CD4-positive, alpha-beta T cell treated with Interleukin-4 for 1 hour (primary cell): ENCODE measurements around the gene RSRC1.
"Not testable (repeated sequence)": the region's sequence is repeated elsewhere in the genome, so short reads cannot be mapped to it uniquely, and the experiment has no call there.

Experiments used
- DNase-seq, 2 donors: peaks; one replicate each; pipeline ENCODE4 v3.0.0-alpha.2; 2020 to 2022

The RSRC1 gene

DNA sequence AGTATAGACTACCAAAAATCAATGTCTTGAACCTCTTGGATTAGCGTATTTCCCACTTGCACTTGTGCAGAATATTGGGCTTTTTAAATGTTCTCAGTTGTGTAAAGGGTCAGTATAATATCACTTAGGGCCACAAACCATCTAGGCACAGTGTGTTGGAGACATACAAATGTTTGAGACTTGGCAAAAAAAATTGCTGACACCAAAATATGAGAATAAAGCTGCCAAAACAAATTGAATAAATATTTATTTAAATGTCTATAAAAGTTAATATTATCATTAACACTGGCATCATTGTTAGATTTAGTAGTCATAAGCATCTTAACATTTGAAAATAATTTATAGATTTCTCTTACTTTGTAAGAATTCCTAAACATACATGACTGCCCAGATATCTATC, 430.2 kb downstream of the RSRC1 start:
- no peak for DNase-seq

DNA sequence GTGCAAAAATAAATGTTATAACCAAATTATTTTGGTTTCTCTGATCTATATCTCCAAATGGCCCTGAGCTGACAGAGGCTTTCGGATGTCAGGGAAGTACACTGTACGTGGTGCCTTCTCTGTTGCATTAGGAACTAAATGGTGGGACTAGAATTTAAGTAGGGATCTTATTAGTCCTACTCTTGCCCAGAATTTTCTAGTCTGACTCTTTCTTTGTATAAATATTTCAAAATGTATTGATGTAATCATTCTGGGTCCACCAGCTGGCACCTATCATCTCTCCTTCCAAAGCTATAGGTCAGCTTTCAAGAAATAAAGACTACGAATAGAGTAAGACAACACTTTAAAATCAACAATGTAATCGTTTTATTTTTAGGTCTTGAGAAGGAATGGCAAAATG, 438.8 kb downstream of the RSRC1 start:
- no peak for DNase-seq

DNA sequence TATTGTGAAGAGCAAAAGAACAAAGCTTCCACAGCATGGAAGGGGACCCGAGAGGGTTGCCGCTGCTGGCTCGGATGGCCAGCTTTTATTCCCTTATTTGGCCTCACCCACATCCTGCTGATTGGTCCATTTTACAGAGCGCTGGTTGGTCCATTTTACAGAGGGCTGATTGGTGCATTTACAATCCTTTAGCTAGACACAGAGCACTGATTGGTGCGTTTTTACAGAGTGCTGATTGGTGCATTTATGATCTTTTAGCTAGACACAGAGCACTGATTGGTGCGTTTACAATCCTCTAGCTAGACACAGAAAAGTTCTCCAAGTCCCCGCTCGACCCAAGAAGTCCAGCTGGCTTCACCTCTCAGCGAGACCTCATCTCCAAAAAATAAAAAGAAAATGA, 440.0 kb downstream of the RSRC1 start:
- not testable (repeated sequence) for DNase-seq

DNA sequence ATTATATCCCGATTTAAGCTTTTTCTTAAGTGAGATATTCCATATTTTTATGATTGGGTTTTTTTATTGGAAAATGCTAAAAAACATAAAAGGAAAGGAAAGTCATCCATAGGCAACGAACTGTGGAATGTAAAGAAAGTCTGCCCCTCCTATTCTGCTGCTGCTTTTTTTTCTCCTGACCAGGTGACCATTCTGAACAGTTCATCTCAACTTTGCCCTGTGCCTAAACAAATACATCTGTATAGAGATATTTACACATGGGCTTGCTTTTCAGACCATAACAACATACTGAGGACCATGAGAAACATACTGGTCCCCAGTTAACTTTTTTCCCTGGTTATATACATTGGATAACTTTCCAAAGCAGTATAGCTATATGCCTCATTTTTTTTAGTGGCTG, 442.2 kb downstream of the RSRC1 start:
- DNase-seq = no peak

DNA sequence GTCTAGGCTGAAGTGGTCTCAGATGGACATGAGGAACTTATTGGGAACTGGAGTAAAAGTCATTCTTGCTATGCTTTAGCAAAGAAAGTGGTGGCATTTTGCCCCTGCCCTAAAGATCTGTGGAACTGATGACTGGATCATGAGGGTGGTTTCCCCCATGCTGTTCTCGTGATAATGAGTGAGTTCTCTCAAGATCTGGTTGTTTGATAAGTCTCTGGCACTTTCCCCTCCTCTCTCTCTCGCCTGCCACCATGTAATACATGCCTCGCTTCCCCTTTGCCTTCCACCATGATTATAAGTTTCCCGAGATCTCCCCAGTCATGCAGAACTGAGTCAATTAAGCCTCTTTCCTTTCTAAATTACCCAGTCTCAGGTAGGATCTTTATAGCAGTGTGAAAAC, 449.6 kb downstream of the RSRC1 start:
- DNase-seq = no peak

DNA sequence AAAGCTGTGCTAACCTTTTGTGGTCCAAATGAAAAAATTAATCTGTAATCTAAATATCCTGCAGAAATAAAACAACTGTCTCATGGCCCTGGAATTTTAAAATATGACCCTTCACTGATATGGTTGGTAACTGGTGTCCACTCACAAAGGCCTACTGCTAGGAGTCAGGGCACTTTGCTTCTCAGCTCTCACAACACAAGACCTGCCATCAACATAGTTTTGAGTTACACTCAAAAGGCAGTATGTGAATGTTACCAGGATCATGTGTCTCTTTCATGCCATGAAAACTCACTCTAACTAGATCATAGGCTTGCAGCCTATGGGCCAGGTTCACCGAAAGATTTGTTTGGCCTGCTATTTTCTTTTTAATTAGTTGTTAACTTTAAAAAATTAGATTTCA, 451.1 kb downstream of the RSRC1 start:
- DNase-seq = no peak

DNA sequence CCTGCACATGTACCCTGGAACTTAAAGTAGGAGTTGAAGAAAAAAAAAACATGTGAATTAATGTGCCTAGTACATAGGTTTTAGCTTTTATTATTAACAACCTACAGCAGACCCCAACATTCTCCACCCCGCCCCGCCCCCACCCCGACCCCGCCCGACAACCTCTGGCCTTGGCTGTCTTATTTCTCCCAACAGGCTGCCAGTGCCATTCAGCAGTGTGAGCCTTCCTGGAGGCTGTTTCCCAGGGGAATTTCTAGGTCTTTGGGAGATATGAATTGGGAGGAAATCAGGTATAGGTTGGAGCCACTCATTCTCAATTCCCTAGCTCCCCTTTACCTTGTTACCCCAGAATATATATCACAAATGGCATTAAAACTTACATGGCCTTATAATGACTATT, 452.8 kb downstream of the RSRC1 start:
- no peak for DNase-seq

DNA sequence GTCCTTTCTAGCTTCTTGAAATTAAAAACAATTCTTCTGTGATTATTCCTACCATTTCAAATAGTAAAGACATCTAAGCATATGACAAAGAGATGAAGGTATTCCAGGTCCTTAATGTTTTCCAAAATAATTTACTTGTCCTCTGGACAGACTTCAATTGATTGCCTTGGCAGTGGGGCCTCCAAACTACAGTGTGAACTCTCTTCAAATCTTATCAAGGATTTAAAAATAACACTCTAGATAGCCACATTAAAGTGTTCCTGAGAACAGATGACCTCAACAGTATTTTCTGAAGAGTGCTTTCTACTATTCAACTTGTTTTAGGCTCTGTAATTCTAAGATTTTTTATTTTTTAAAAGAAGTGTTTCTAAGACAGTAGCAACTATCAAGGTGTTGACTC, 453.2 kb downstream of the RSRC1 start:
- DNase-seq = no peak

DNA sequence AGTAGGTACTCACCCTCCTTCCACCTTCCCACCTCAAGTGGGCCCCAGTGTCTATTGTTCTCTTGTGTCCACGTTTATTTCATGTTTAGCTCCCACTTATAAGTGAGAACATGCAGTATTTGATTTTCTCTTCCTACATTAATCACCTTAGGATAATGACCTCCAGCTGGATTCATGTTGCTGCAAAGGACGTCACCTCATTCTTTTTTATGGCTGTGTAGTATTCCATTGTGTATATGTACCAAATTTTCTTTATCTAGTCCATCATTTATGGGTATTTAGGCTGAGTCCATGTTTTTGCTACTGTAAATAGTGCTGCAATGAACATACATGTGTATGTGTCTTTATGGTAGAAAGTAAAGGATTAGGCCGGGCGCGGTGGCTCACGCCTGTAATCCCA, 455.2 kb downstream of the RSRC1 start:
- DNase-seq = no peak

DNA sequence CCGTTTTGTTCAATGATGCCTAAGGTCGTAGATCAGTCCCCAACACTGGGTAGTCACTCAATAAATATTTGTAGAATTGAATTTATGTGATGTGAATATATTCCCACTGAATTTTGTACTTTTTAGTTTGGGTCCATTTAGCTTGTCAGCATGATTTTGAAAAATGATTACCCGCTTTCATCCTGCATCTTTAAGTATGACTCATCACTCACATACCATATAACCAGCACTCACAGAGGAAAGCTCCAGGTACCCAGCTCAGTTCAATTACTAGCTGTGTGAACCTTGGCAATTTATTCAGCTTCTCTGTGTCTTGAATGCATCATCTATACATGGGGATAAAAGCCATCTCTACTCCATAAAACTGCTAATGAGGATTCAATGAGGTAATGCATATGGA, 458.9 kb downstream of the RSRC1 start:
- no peak for DNase-seq

DNA sequence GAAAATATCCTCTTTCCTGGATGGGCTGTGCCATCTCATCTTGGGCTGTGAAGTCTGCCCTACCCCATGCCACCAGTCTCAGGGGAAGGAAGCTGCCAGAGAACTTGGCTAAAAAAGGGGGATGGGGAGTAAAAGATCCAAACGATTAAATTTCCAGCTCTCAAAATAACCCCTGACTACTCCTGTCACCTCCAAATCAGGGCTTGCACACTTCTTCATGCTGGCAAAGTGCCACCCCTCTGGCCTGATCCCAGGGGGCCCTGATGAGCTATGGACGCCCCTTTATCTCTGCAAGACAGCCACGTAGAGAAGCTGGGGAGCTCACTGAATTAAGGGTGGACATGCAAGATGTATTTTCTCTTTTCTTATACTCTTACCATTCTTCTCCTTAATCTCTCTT, 459.9 kb downstream of the RSRC1 start:
- DNase-seq = no peak

DNA sequence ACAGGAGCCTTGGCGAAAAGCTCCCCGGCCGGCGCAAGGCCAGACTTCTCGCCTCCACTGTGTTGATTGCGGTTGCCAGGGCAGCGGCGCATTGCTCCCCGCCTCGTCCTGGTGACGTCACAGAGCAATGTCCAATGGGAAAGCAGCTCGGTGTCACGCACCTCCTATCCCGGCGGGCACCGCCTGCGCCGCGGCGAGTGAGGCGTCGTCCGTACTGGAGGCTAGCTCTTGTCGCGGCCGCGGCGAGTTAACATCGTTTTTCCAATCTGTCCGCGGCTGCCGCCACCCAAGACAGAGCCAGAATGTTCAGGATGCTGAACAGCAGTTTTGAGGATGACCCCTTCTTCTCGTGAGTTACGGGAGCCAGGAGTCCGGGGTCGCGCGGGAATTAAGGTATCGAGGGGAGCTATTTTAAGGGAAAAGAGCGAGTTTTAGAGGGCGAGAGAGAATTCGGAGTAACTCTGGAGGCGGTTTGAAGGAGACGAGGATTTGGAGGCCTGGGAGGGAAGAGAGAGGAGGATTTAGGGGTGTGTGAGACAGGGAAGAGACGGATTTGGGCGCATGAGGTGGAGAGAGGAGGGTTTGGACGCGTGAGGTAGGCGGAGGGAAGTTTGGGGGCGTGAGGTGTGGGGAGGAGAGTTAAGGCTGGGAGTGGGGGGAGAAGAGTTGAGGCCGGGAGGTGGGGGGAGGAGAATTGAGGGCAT, 461.3 kb downstream of the RSRC1 start, which contains the start of gene MLF1:
Gene MLF1, plus strand, starts transcription at position 196 of the 704 bp plus-strand sequence. Its CDS starts 107 bp downstream, at position 303.
- peak; percentile 90 to 92 for DNase-seq

DNA sequence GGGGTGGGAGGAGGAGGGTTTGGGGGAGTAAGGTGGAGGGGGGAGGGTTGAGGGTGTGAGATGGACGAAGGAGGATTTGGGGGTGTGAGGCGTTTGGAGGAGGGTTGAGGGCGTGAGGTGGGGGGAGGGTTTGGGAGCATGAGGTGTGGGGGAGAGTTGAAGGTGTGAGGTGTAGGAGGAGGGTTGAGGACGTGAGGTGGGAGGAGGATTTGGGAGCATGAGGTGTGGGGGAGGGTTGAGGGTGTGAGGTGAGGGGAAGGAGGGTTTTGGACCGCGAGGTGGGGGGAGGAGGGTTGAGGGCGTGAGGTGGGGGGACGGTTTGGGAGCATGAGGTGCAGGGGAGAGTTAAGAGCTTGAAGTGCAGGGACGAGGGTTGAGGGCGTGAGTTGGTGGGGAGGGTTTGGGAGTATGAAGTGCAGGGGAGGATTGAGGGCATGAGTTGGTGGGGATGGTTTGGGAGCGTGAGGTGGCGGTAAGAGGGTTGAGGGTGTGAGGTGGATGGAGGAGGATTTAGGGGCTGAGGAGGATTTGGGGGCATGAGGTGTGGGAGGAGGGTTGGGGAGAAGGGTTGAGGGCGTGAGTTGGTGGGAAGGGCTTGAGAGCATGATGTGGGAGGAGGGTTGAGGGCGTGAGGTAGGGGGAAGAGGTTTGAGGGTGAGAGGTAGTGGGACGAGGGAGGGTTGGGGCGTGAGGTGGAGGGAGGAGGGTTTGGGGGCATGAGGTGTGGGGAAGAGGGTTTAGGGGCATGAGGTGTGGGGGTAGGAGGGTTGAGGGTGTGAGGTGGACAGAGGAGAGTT, 462.3 kb downstream of the RSRC1 start:
- no peak for DNase-seq

DNA sequence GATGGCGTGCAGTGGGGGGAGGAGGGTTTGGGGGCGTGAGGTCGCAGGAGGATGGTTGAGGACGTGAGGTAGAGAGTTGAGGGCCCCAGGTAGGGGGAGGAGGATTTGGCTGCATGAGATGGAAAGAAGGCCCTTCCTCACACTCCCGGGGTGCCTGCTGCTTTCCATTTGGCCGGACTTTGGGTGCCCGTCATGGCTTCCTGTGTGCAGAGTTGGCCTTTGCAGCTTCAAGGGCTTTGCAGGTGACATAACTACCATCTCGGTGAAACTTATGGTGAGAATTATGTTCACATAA, 462.8 kb downstream of the RSRC1 start:
- DNase-seq = no peak

DNA sequence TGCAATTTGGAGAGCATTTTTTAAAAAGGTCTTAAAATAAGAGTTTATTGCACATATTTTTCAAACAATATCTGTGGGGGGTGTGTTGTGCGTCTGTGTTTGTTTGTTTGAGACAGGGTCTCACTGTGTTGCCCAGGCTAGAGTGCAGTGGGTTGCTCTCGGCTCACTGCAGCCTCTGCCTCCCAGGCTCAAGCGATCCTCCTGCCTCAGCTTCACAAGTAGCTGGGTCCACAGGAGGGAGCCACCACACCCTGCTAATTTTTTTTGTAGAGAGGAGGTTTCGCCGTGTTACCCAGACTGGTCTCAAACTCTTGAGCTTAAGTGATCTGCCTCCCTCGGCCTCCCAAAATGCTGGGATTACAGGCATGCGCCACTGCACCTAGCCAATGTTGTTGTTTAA, 463.8 kb downstream of the RSRC1 start:
- DNase-seq = no peak

DNA sequence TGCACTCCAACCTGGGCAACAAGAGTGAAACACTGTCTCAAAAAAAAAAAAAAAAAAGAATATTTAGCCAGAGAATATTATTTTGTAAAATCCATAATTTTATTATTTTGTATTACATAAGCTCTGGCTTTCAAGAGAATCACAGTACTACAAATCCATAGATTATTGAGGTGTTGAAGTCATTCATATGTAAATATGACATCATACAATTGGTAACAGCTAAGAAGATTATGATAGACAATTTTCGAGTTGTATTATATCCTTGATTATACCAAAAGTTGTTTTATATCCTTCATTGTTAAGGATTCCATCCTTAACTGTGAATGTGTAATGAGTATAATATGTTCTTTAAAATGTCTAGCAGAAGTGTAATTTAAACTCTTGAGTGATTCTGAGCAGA, 464.8 kb downstream of the RSRC1 start:
- DNase-seq = no peak

DNA sequence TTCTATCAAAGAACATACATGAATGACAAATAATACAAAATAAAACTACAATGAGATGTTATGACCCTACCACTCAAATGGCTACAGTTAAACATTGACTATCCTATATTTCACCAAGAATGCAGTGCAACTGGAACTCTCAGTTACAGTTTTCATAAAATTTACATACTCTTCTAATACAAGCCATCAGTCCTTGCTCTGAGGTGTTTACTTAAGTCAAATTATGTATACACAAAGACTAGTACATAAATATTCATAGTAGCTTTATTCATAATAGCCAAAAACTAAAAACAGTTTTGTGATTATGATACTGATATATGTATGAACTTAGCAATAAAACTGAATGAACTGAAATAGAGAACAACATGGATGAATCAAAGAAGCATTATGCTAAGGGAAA, 480.3 kb downstream of the RSRC1 start:
- DNase-seq = no peak
